ENCODE data around the gene CABCOCO1.

CABCOCO1 gene

GRCh38 chr10:61787170-61787569 is 124.4 kb downstream of the CABCOCO1 start:
- no peak for DNase-seq (ENCODE audit: low read depth)

GRCh38 chr10:61789031-61789430 is 126.3 kb downstream of the CABCOCO1 start:
- DNase-seq (ENCODE audit: low read depth): no peak

- no peak for DNase-seq (ENCODE audit: low read depth)
These were observed 128.5 kb downstream of the CABCOCO1 start for GRCh38 chr10:61791216-61791615.

- no peak for DNase-seq (ENCODE audit: low read depth)
These were observed 129.5 kb downstream of the CABCOCO1 start for GRCh38 chr10:61792097-61792716.

GRCh38 chr10:61792921-61793320 is 130.2 kb downstream of the CABCOCO1 start:
- DNase-seq (ENCODE audit: low read depth): no peak

GRCh38 chr10:61793760-61794703 is 131.3 kb downstream of the CABCOCO1 start:
- no peak for DNase-seq (ENCODE audit: low read depth)

GRCh38 chr10:61795147-61795546 is 132.4 kb downstream of the CABCOCO1 start:
- DNase-seq (ENCODE audit: low read depth): no peak

- no peak for DNase-seq (ENCODE audit: low read depth)
These were observed 132.8 kb downstream of the CABCOCO1 start for GRCh38 chr10:61795551-61795950.

- DNase-seq (ENCODE audit: low read depth): no peak
These were observed 134.1 kb downstream of the CABCOCO1 start for GRCh38 chr10:61796785-61797184.

- DNase-seq (ENCODE audit: low read depth): no peak
These were observed 134.8 kb downstream of the CABCOCO1 start for GRCh38 chr10:61797304-61798153.

GRCh38 chr10:61798713-61799112 is 136.0 kb downstream of the CABCOCO1 start:
- DNase-seq (ENCODE audit: low read depth): no peak

- DNase-seq (ENCODE audit: low read depth): no peak
These were observed 138.8 kb downstream of the CABCOCO1 start for GRCh38 chr10:61801484-61801883.

- no peak for DNase-seq (ENCODE audit: low read depth)
These were observed 140.5 kb downstream of the CABCOCO1 start for GRCh38 chr10:61803269-61803668.

GRCh38 chr10:61804414-61804813 is 141.7 kb downstream of the CABCOCO1 start:
- no peak for DNase-seq (ENCODE audit: low read depth)

GRCh38 chr10:61805091-61805490 is 142.4 kb downstream of the CABCOCO1 start:
- DNase-seq (ENCODE audit: low read depth): no peak

- DNase-seq (ENCODE audit: low read depth): no peak
These were observed 147.5 kb downstream of the CABCOCO1 start for GRCh38 chr10:61810263-61810662.

- no peak for DNase-seq (ENCODE audit: low read depth)
These were observed 149.5 kb downstream of the CABCOCO1 start for GRCh38 chr10:61812052-61812721.

- DNase-seq (ENCODE audit: low read depth): no peak
These were observed 150.2 kb downstream of the CABCOCO1 start for GRCh38 chr10:61812920-61813319.

GRCh38 chr10:61814160-61814559 is 151.4 kb downstream of the CABCOCO1 start:
- no peak for DNase-seq (ENCODE audit: low read depth)

- DNase-seq (ENCODE audit: low read depth): no peak
These were observed 152.8 kb downstream of the CABCOCO1 start for GRCh38 chr10:61815496-61815895.
